CD4-positive, alpha-beta memory T cell (primary cell): ENCODE measurements around the gene ST6GALNAC3. TPM values are rescaled to one million over a fixed set of nuclear protein-coding genes. Genes with fewer than 3 reads are reported as not detected.

Experiments
- CTCF ChIA-PET: fragments of 350-600 bp; sonication (Branson Sonifier 250); formaldehyde crosslinking; loops from one replicate; lab custom pipeline; 2021; ENCODE audit warnings: inconsistent platforms; ENCODE audit not compliant: partially characterized antibody; lab: Charles Lee
- POLR2A ChIA-PET: fragments of 350-600 bp; sonication (Branson Sonifier 250); formaldehyde crosslinking; loops from one replicate; lab custom pipeline; 2021; ENCODE audit not compliant: partially characterized antibody; lab: Charles Lee
- DNase-seq, 5 donors: peaks; one replicate each; pipeline versions ENCODE4 v3.0.0 to v3.0.0-alpha.2; 2020 to 2022; ENCODE audit warnings: mixed read lengths in 1 of 5
- H3K27ac ChIP-seq: one replicate; pipeline ENCODE4 v1.7.0; 2013; ENCODE audit warnings: low read depth, low read length
- H3K27me3 ChIP-seq: 2 replicates; pipeline ENCODE4 v1.7.0; 2013; ENCODE audit warnings: mild to moderate bottlenecking, low read length, moderate library complexity; ENCODE audit not compliant: insufficient read depth
- H3K36me3 ChIP-seq: 2 replicates; pipeline ENCODE4 v1.7.0; 2013; ENCODE audit warnings: mild to moderate bottlenecking, low read length, moderate library complexity; ENCODE audit not compliant: insufficient read depth
- H3K4me1 ChIP-seq: 2 replicates; pipeline ENCODE4 v1.7.0; 2013; ENCODE audit warnings: mild to moderate bottlenecking, low read length, moderate library complexity; ENCODE audit not compliant: insufficient read depth
- H3K4me3 ChIP-seq, 2 donors: one replicate each; pipeline ENCODE4 v1.7.0; 2013; ENCODE audit warnings: low read length in 2 of 2, mild to moderate bottlenecking in 1 of 2
- H3K9me3 ChIP-seq, 2 donors: one replicate each; pipeline ENCODE4 v1.7.0; 2013; ENCODE audit warnings: low read length in 2 of 2, control low read depth in 1 of 2; ENCODE audit not compliant: control insufficient read depth in 1 of 2
- H3K27ac Mint-ChIP-seq, 7 donors: one replicate each; pipeline ENCODE4 v1.8.0; 2020 to 2021; ENCODE audit warnings: mixed read lengths in 7 of 7, mild to moderate bottlenecking in 6 of 7, inconsistent platforms in 3 of 7, moderate library complexity in 3 of 7
- H3K27me3 Mint-ChIP-seq, 2 donors: one replicate each; pipeline ENCODE4 v1.8.0; 2020 to 2021; ENCODE audit warnings: mixed read lengths in 2 of 2
- H3K36me3 Mint-ChIP-seq, 2 donors: one replicate each; pipeline ENCODE4 v1.8.0; 2020 to 2021; ENCODE audit warnings: mixed read lengths in 2 of 2, inconsistent platforms in 1 of 2, mild to moderate bottlenecking in 1 of 2
- H3K4me1 Mint-ChIP-seq, 4 donors: one replicate each; pipeline ENCODE4 v1.8.0; 2020 to 2021; ENCODE audit warnings: mixed read lengths in 4 of 4, mild to moderate bottlenecking in 1 of 4
- H3K4me3 Mint-ChIP-seq, 8 donors: one replicate each; pipeline ENCODE4 v1.8.0; 2020 to 2021; ENCODE audit warnings: mixed read lengths in 8 of 8, mild to moderate bottlenecking in 7 of 8, moderate library complexity in 6 of 8, inconsistent platforms in 3 of 8
- H3K9me3 Mint-ChIP-seq, 8 donors: one replicate each; pipeline ENCODE4 v1.8.0; 2020 to 2021; ENCODE audit warnings: mixed read lengths in 8 of 8, mild to moderate bottlenecking in 5 of 8, inconsistent platforms in 3 of 8, moderate library complexity in 1 of 8
- intact Hi-C: fragments of 100-400 bp; cut with micrococcal nuclease; formaldehyde crosslinking; loops from one replicate; pipeline ENCODE4 v1.15.1; 2023
- polyA plus RNA-seq, 2 donors: library from polyadenylated mRNA; unstranded; fragments of 300-500 nt; fragmentation: Illumina TruSeq; gene quantifications; one replicate each; pipeline ENCODE4 v1.2.3, GENCODE V29; 2021
- total RNA-seq, 2 experiments: library from RNA; stranded (reverse); gene quantifications; one replicate each; pipeline ENCODE4 v1.2.3, GENCODE V29; 2021

ST6GALNAC3 gene
- total and polyA plus RNA-seq, 4 experiments from 2014 or later: 0.47 to 1.2 (median 1.1) TPM; not detected in 1

DNA sequence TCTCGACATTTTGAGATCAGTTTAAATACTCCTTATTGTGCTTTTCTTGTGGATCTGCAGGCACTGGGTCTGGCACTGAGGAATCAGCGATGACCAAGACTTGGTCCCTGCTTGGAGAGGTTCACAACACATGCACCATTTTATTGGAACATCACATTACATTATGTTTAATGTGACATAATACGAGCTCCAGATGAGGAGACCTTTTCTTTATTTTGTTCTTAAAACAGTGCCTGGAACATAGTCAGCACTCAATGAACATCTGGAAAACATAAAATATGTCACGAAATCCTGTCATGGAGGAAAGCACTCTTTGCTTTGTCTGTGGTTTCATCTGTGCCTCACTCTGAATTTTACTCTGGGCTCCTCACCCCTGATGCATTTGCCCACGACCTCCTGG lies 110.7 kb downstream of the ST6GALNAC3 start:
- peak overlapping the region in 1 of 7 donors; percentile 81 for H3K27ac Mint-ChIP-seq
- no peaks in the 10 kb centered on the region for H3K27me3 ChIP-seq
- CTCF ChIA-PET: no interaction called here
- intact Hi-C loops: no loop called here
- peaks cover 0 to 2% (median 0%) of the 10 kb centered on the region in 8 donors for H3K9me3 Mint-ChIP-seq
- H3K4me1 Mint-ChIP-seq: no peaks in the 10 kb centered on the region
- no peaks in the 10 kb centered on the region for H3K36me3 ChIP-seq
- no peaks in the 10 kb centered on the region for H3K4me1 ChIP-seq
- no peak overlapping the region for H3K27ac ChIP-seq
- H3K4me3 Mint-ChIP-seq: no peak overlapping the region
- no peak overlapping the region for H3K4me3 ChIP-seq
- peaks cover 2 to 3% of the 10 kb centered on the region in 2 donors for H3K27me3 Mint-ChIP-seq
- no peaks in the 10 kb centered on the region for H3K9me3 ChIP-seq
- H3K36me3 Mint-ChIP-seq: no peaks in the 10 kb centered on the region
- POLR2A ChIA-PET: no interaction called here
- DNase-seq: no peak

DNA sequence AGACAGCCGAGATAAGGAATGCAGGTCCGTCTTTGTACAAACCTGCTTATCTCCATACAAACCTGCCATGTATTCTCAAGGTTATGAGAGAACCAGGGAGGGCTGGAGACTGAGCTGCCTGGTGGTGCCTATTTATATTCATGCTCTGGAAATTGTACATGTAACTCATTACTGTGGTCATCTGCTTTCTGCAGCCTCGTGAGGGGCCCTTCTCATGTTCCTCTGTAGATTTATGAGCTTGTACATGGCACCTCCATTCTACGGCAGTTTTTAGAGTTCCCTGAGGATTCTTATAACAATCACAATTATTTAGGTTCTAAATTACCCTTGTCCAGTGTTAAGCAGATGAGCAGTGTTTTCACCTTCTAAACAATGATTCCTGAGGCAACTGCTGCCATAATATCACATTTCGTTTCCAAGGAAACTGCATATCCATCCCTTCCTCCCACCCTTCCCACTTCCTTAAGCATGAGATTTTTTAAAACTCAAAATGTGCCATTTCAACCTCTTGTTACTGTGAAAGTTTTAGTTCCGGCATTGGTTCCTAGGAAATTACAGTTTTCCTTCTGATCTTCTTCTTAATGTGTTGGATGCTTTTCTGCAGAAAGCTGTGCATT lies 112.1 kb downstream of the ST6GALNAC3 start:
- POLR2A ChIA-PET: interaction anchor here (1.6 kb wide), 1 partner anchor 13 kb away, joined by 3 read pairs; no protein-coding TSS in a partner anchor
- H3K27ac ChIP-seq: no peak overlapping the region
- no peaks in the 10 kb centered on the region for H3K27me3 ChIP-seq
- no peak for DNase-seq
- intact Hi-C loops: no loop called here
- Mint-ChIP-seq H3K36me3 (no peaks in the 10 kb centered on the region), H3K27ac (no peak overlapping the region), H3K4me3 (no peak overlapping the region), H3K9me3 (no peaks in the 10 kb centered on the region), H3K4me1 (no peaks in the 10 kb centered on the region), H3K27me3 (peaks cover 2 to 3% of the 10 kb centered on the region in 2 donors)
- CTCF ChIA-PET: no interaction called here
- H3K4me1 ChIP-seq: no peaks in the 10 kb centered on the region
- no peaks in the 10 kb centered on the region for H3K9me3 ChIP-seq
- H3K4me3 ChIP-seq: no peak overlapping the region
- no peaks in the 10 kb centered on the region for H3K36me3 ChIP-seq

GRCh38 chr1:76187436-76187835 lies 112.9 kb downstream of the ST6GALNAC3 start:
- H3K9me3 Mint-ChIP-seq: no peaks in the 10 kb centered on the region
- Histone ChIP-seq H3K27me3 (no peaks in the 10 kb centered on the region), H3K4me1 (no peaks in the 10 kb centered on the region), H3K4me3 (no peak overlapping the region), H3K27ac (no peak overlapping the region), H3K36me3 (no peaks in the 10 kb centered on the region), H3K9me3 (no peaks in the 10 kb centered on the region)
- no peak overlapping the region for H3K4me3 Mint-ChIP-seq
- ChIA-PET POLR2A (interaction anchor here (1.6 kb wide), 1 partner anchor 13 kb away, joined by 3 read pairs; no protein-coding TSS in a partner anchor), CTCF (interaction anchor here (1.4 kb wide), 1 partner anchor 11 kb away, joined by 3 read pairs; no protein-coding TSS in a partner anchor)
- intact Hi-C loops: no loop called here
- peaks cover 2 to 3% of the 10 kb centered on the region in 2 donors for H3K27me3 Mint-ChIP-seq
- H3K4me1 Mint-ChIP-seq: no peaks in the 10 kb centered on the region
- no peaks in the 10 kb centered on the region for H3K36me3 Mint-ChIP-seq
- DNase-seq: no peak
- no peak overlapping the region for H3K27ac Mint-ChIP-seq

- Histone ChIP-seq H3K9me3 (no peaks in the 10 kb centered on the region), H3K4me3 (no peak overlapping the region), H3K4me1 (no peaks in the 10 kb centered on the region), H3K27ac (no peak overlapping the region), H3K36me3 (no peaks in the 10 kb centered on the region), H3K27me3 (no peaks in the 10 kb centered on the region)
- ChIA-PET CTCF (no interaction called here), POLR2A (no interaction called here)
- no peaks in the 10 kb centered on the region for H3K36me3 Mint-ChIP-seq
- H3K9me3 Mint-ChIP-seq: no peaks in the 10 kb centered on the region
- no peak overlapping the region for H3K4me3 Mint-ChIP-seq
- no peak overlapping the region for H3K27ac Mint-ChIP-seq
- peaks cover 2 to 3% of the 10 kb centered on the region in 2 donors for H3K27me3 Mint-ChIP-seq
- no peaks in the 10 kb centered on the region for H3K4me1 Mint-ChIP-seq
- intact Hi-C loops: no loop called here
- no peak for DNase-seq
Measured at GRCh38 chr1:76189310-76189709, 114.8 kb downstream of the ST6GALNAC3 start.

- Mint-ChIP-seq H3K27ac (no peak overlapping the region), H3K27me3 (peaks cover 2 to 3% of the 10 kb centered on the region in 2 donors), H3K36me3 (no peaks in the 10 kb centered on the region), H3K9me3 (no peaks in the 10 kb centered on the region), H3K4me1 (no peaks in the 10 kb centered on the region), H3K4me3 (no peak overlapping the region)
- Histone ChIP-seq H3K36me3 (no peaks in the 10 kb centered on the region), H3K4me1 (no peaks in the 10 kb centered on the region), H3K27ac (no peak overlapping the region), H3K27me3 (no peaks in the 10 kb centered on the region), H3K4me3 (no peak overlapping the region), H3K9me3 (no peaks in the 10 kb centered on the region)
- DNase-seq: no peak
- POLR2A ChIA-PET: no interaction called here
- intact Hi-C loops: no loop called here
- CTCF ChIA-PET: no interaction called here
Measured at GRCh38 chr1:76190749-76191424, 116.3 kb downstream of the ST6GALNAC3 start.

- Histone ChIP-seq H3K4me3 (no peak overlapping the region), H3K36me3 (no peaks in the 10 kb centered on the region), H3K27ac (no peak overlapping the region), H3K4me1 (no peaks in the 10 kb centered on the region), H3K27me3 (no peaks in the 10 kb centered on the region), H3K9me3 (no peaks in the 10 kb centered on the region)
- no peaks in the 10 kb centered on the region for H3K9me3 Mint-ChIP-seq
- CTCF ChIA-PET: interaction anchor here (1.5 kb wide), 1 partner anchor 37 kb away, joined by 3 read pairs; no protein-coding TSS in a partner anchor
- DNase-seq: no peak
- no peak overlapping the region for H3K4me3 Mint-ChIP-seq
- intact Hi-C loops: no loop called here
- no peaks in the 10 kb centered on the region for H3K4me1 Mint-ChIP-seq
- POLR2A ChIA-PET: no interaction called here
- H3K27ac Mint-ChIP-seq: peak overlapping the region in 1 of 7 donors; percentile 19
- no peaks in the 10 kb centered on the region for H3K27me3 Mint-ChIP-seq
- H3K36me3 Mint-ChIP-seq: no peaks in the 10 kb centered on the region
Measured at GRCh38 chr1:76191561-76191960, 117.0 kb downstream of the ST6GALNAC3 start.

DNA sequence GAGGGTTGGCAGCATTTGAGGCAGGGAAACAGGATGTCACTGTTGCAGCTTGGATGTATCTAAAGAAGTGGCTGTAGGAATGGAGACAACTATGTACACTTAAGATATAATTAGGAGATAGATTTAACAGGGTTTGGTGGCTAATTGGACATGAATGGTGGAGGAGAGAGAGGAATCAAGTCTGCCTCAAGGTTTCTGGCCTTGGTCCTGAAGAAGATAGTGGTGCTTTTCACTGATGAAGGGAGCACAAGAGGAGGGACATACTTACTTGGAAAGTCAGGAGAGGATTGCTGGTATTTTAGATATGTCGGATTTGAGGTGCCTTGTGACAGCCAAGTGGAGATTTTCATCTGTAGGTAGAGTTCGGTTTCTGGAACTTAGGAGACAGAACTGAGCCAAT lies 123.9 kb downstream of the ST6GALNAC3 start:
- H3K36me3 Mint-ChIP-seq: no peaks in the 10 kb centered on the region
- Histone ChIP-seq H3K27me3 (no peaks in the 10 kb centered on the region), H3K27ac (no peak overlapping the region), H3K4me3 (no peak overlapping the region), H3K36me3 (no peaks in the 10 kb centered on the region), H3K4me1 (no peaks in the 10 kb centered on the region), H3K9me3 (no peaks in the 10 kb centered on the region)
- H3K9me3 Mint-ChIP-seq: peaks cover 0 to 3% (median 0%) of the 10 kb centered on the region in 8 donors
- no peaks in the 10 kb centered on the region for H3K4me1 Mint-ChIP-seq
- POLR2A ChIA-PET: no interaction called here
- intact Hi-C loops: no loop called here
- CTCF ChIA-PET: no interaction called here
- H3K27ac Mint-ChIP-seq: no peak overlapping the region
- H3K4me3 Mint-ChIP-seq: no peak overlapping the region
- no peak for DNase-seq
- H3K27me3 Mint-ChIP-seq: peaks cover 0 to 1% of the 10 kb centered on the region in 2 donors
